PFSK-1 (cell line): ENCODE data around the gene HEBP1.

ENCODE experiments used
- POLR2AphosphoS5 ChIP-seq: IDR thresholded peaks from 2 replicates; pipeline ENCODE4 v1.6.1; 2012; ENCODE audit warnings: low read depth, mild to moderate bottlenecking, control low read depth, low read length, moderate library complexity
- TAF1 ChIP-seq: IDR thresholded peaks from 2 replicates; pipeline ENCODE4 v1.6.1; 2012; ENCODE audit warnings: low read length, control low read depth, borderline replicate concordance; ENCODE audit not compliant: insufficient read depth

GRCh38 chr12:12983420-12984035, 16.5 kb downstream of the HEBP1 start:
- TF ChIP-seq POLR2AphosphoS5, result no peak
- no peak for TF ChIP-seq TAF1
